CD14-positive monocyte (primary cell): ENCODE data around the gene AKT1. TPM values are rescaled to one million over a fixed set of nuclear protein-coding genes. Genes with fewer than 3 reads are reported as not detected.

Experiments
- DNase-seq, 3 donors: peaks; one replicate each; pipeline ENCODE4 v3.0.0-alpha.2; 2011 to 2022
- H2AFZ ChIP-seq: 2 replicates; pipeline ENCODE4 v1.6.0; 2012; ENCODE audit warnings: mild to moderate bottlenecking, low read depth, low read length, inconsistent platforms; ENCODE audit not compliant: insufficient read depth, poor library complexity, severe bottlenecking
- H3K27ac ChIP-seq, 2 donors: 1 replicate in 1 of 2; 2 replicates in 1 of 2; pipeline ENCODE4 v1.5.1; 2012 to 2013; ENCODE audit warnings: low read length in 2 of 2, control low read depth in 1 of 2, inconsistent platforms in 1 of 2, low read depth in 1 of 2, mild to moderate bottlenecking in 1 of 2
- H3K27me3 ChIP-seq, 2 donors: one replicate each; pipeline versions ENCODE4 v1.6.0 to v1.6.1; 2011 to 2013; ENCODE audit warnings: low read length in 2 of 2; ENCODE audit not compliant: control insufficient read depth in 2 of 2, insufficient read depth in 2 of 2
- H3K36me3 ChIP-seq, 2 donors: replicated peaks in 1 of 2; 1 replicate in 1 of 2; 2 replicates in 1 of 2; pipeline versions ENCODE4 v1.5.1 to v1.6.1; 2012 to 2013; ENCODE audit warnings: low read length in 2 of 2, control low read depth in 1 of 2, inconsistent platforms in 1 of 2, mild to moderate bottlenecking in 1 of 2; ENCODE audit not compliant: insufficient read depth in 2 of 2, control insufficient read depth in 1 of 2
- H3K4me1 ChIP-seq, 2 donors: 1 replicate in 1 of 2; 2 replicates in 1 of 2; pipeline versions ENCODE4 v1.5.1 to v1.6.1; 2012 to 2013; ENCODE audit warnings: low read length in 2 of 2, control low read depth in 1 of 2, inconsistent platforms in 1 of 2, mild to moderate bottlenecking in 1 of 2, moderate library complexity in 1 of 2; ENCODE audit not compliant: insufficient read depth in 2 of 2, control insufficient read depth in 1 of 2
- H3K4me2 ChIP-seq: replicated peaks from 2 replicates; pipeline ENCODE3; 2012; ENCODE audit warnings: low read length, moderate library complexity, mild to moderate bottlenecking; ENCODE audit not compliant: poor library complexity, severe bottlenecking; ENCODE audit errors: extremely low read depth
- H3K4me3 ChIP-seq, 3 experiments: fragments of 200-600 bp in 1 of 3; sonication (generic) in 1 of 3; replicated peaks in 1 of 3; 1 replicate in 2 of 3; 2 replicates in 1 of 3; pipeline ENCODE4 v1.5.1; 2011 to 2013; ENCODE audit warnings: low read length in 3 of 3, mild to moderate bottlenecking in 3 of 3, control low read depth in 2 of 3, low read depth in 2 of 3, inconsistent platforms in 1 of 3, moderate library complexity in 1 of 3
- H3K79me2 ChIP-seq: 2 replicates; pipeline ENCODE4 v1.6.0; 2012; ENCODE audit warnings: mild to moderate bottlenecking, control low read depth, inconsistent platforms, low read length, moderate library complexity; ENCODE audit not compliant: insufficient read depth
- H3K9ac ChIP-seq: 2 replicates; pipeline ENCODE4 v1.6.0; 2017; ENCODE audit warnings: low read length, mild to moderate bottlenecking; ENCODE audit not compliant: insufficient read depth, poor library complexity, severe bottlenecking
- H3K9me3 ChIP-seq, 2 donors: replicated peaks in 1 of 2; 1 replicate in 1 of 2; 2 replicates in 1 of 2; pipeline versions ENCODE4 v1.5.1 to v1.6.1; 2012 to 2013; ENCODE audit warnings: low read length in 2 of 2, control low read depth in 1 of 2; ENCODE audit not compliant: control insufficient read depth in 1 of 2, insufficient read depth in 1 of 2
- H4K20me1 ChIP-seq: 2 replicates; pipeline ENCODE4 v1.6.0; 2012; ENCODE audit warnings: mild to moderate bottlenecking, low read length, control low read depth, moderate library complexity; ENCODE audit not compliant: insufficient read depth
- H3K27ac Mint-ChIP-seq, 7 donors: one replicate each; pipeline ENCODE4 v1.8.0; 2020; ENCODE audit warnings: mild to moderate bottlenecking in 7 of 7, mixed read lengths in 7 of 7, moderate library complexity in 6 of 7, inconsistent platforms in 2 of 7
- H3K27me3 Mint-ChIP-seq, 3 donors: one replicate each; pipeline ENCODE4 v1.8.0; 2021 to 2022; ENCODE audit warnings: low read depth in 3 of 3, mild to moderate bottlenecking in 3 of 3, mixed read lengths in 3 of 3, moderate library complexity in 3 of 3, inconsistent platforms in 1 of 3
- H3K36me3 Mint-ChIP-seq, 2 donors: one replicate each; pipeline ENCODE4 v1.8.0; 2020; ENCODE audit warnings: mixed read lengths in 2 of 2, inconsistent platforms in 1 of 2, mild to moderate bottlenecking in 1 of 2
- H3K4me1 Mint-ChIP-seq: one replicate; pipeline ENCODE4 v1.8.0; 2020; ENCODE audit warnings: mild to moderate bottlenecking, mixed read lengths
- H3K4me3 Mint-ChIP-seq, 2 donors: one replicate each; pipeline ENCODE4 v1.8.0; 2020; ENCODE audit warnings: mild to moderate bottlenecking in 2 of 2, mixed read lengths in 2 of 2, moderate library complexity in 1 of 2
- H3K9me3 Mint-ChIP-seq, 7 donors: one replicate each; pipeline ENCODE4 v1.8.0; 2020 to 2022; ENCODE audit warnings: mixed read lengths in 7 of 7, mild to moderate bottlenecking in 6 of 7, moderate library complexity in 6 of 7, inconsistent platforms in 2 of 7
- CTCF ChIP-seq: fragments of 200-600 bp; IDR thresholded peaks from one replicate; pipeline ENCODE4 v1.8.0; 2022; ENCODE audit warnings: antibody characterized with exemption, mild to moderate bottlenecking
- WGBS: methylation state at CpG from one replicate; pipeline ENCODE4 v1.1.5; 2013; ENCODE audit warnings: missing lambda C conversion rate; ENCODE audit not compliant: insufficient coverage; 5-methylcytosine and 5-hydroxymethylcytosine counted together
- intact Hi-C, 2 donors: fragments of 100-400 bp; cut with micrococcal nuclease; formaldehyde crosslinking; loops; one replicate each; pipeline versions ENCODE4 v1.15.0 to v1.15.1; 2023
- polyA plus RNA-seq, 3 donors: library from polyadenylated mRNA; depleted of rRNA in 1 of 3; unstranded in 2 of 3; stranded (reverse) in 1 of 3; fragments of 300-500 nt in 2 of 3; fragments of >200 nt in 1 of 3; fragmentation: Illumina TruSeq in 2 of 3; gene quantifications; 1 replicate in 2 of 3; 2 replicates in 1 of 3; pipeline ENCODE4 v1.2.3, GENCODE V29; 2012 to 2021

The AKT1 gene
- polyA plus RNA-seq, 3 donors, result 7.2 to 180 (median 26.4) TPM

DNA sequence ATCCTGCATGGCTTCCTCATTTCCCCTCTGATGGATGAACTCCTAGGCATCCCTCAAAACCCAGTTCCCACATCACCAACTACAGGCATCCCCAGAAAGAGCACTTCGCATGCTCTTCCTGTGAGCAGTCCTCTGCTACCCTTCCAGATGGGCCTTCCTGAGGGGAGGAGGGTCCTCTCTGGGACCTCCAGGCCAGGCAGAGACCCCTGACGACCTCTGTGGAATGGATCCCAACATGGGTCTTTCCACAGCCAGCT lies 1.9 kb downstream of the AKT1 start:
- Histone ChIP-seq H3K9ac (peak overlapping the region; percentile 82), H3K27me3 (peaks cover 0 to 17% of the 10 kb centered on the region in 2 donors), H4K20me1 (peaks cover 59% of the 10 kb centered on the region), H3K4me1 (peaks cover 28 to 39% of the 10 kb centered on the region in 2 donors), H2AFZ (no peak overlapping the region), H3K36me3 (peaks cover 24 to 33% of the 10 kb centered on the region in 2 donors), H3K27ac (peak overlapping the region in 1 of 2 donors; percentile 63), H3K9me3 (no peaks in the 10 kb centered on the region), H3K79me2 (peaks cover 62% of the 10 kb centered on the region), H3K4me3 (peak overlapping the region in 1 of 3 experiments; percentile 90), H3K4me2 (peak overlapping the region; percentile 96)
- no CpG with 5 or more reads among the region's 2 CpGs for WGBS
- intact Hi-C loops, result loop anchor here in 1 of 2 donors (10.0 kb wide), 1 partner anchor 191 kb away; the partner anchor contains the start of gene CLBA1
- H3K36me3 Mint-ChIP-seq, result peaks cover 18 to 42% of the 10 kb centered on the region in 2 donors
- H3K4me3 Mint-ChIP-seq, result peak overlapping the region; percentile 94 to 97
- H3K4me1 Mint-ChIP-seq, result peaks cover 42% of the 10 kb centered on the region
- TF ChIP-seq CTCF, result no peak
- peaks cover 0 to 2% (median 0%) of the 10 kb centered on the region in 7 donors for H3K9me3 Mint-ChIP-seq
- DNase-seq, result no peak
- peak overlapping the region in 2 of 7 donors; percentile 11 to 87 for H3K27ac Mint-ChIP-seq
- peaks cover 7 to 26% (median 10%) of the 10 kb centered on the region in 3 donors for H3K27me3 Mint-ChIP-seq

- Histone ChIP-seq H3K27ac (peak overlapping the region in 1 of 2 donors; percentile 63), H3K4me1 (peaks cover 33 to 44% of the 10 kb centered on the region in 2 donors), H3K79me2 (peaks cover 67% of the 10 kb centered on the region), H3K36me3 (peaks cover 24 to 33% of the 10 kb centered on the region in 2 donors), H3K9me3 (no peaks in the 10 kb centered on the region), H3K27me3 (peaks cover 0 to 12% of the 10 kb centered on the region in 2 donors), H2AFZ (no peak overlapping the region), H3K4me2 (peak overlapping the region; percentile 96), H3K9ac (no peak overlapping the region), H4K20me1 (peaks cover 59% of the 10 kb centered on the region), H3K4me3 (peak overlapping the region in 1 of 3 experiments; percentile 90)
- Mint-ChIP-seq H3K27ac (peak overlapping the region in 3 of 7 donors; percentile 11 to 87 (median 82)), H3K27me3 (peaks cover 2 to 21% (median 7%) of the 10 kb centered on the region in 3 donors), H3K4me3 (peak overlapping the region in 1 of 2 donors; percentile 97), H3K4me1 (peaks cover 47% of the 10 kb centered on the region), H3K9me3 (peaks cover 0 to 2% (median 0%) of the 10 kb centered on the region in 7 donors), H3K36me3 (peaks cover 18 to 45% of the 10 kb centered on the region in 2 donors)
- DNase-seq, result no peak
- no peak for TF ChIP-seq CTCF
- WGBS, result 95% methylated on average over 15 of the region's 16 CpGs
- intact Hi-C loops, result loop anchor here in 1 of 2 donors (10.0 kb wide), 1 partner anchor 192 kb away; the partner anchor contains the start of gene CLBA1
These were observed 2.4 kb downstream of the AKT1 start for GRCh38 chr14:104792945-104793702.
